GM12878 (cell line): ENCODE measurements around the gene AGR3.

Source experiments
- CEBPZ ChIP-seq: fragments of 150-350 bp; IDR thresholded peaks from 2 replicates; pipeline ENCODE4 v1.6.1; 2016; ENCODE audit warnings: low read depth, low read length
- SMC3 ChIP-seq: IDR thresholded peaks from 2 replicates; pipeline ENCODE4 v1.6.1; 2011; ENCODE audit warnings: low read length, improper control_type of control experiment, borderline replicate concordance
- SREBF2 ChIP-seq: IDR thresholded peaks from 2 replicates; pipeline ENCODE4 v1.6.1; 2012; ENCODE audit warnings: mild to moderate bottlenecking, low read length

GRCh38 chr7:16838386-16838785 is 43.4 kb downstream of the AGR3 start:
- TF ChIP-seq SMC3 (no peak), CEBPZ (no peak), SREBF2 (no peak)
